Measurements from ENCODE around the gene YAE1. TPM values are rescaled to one million over a fixed set of nuclear protein-coding genes. Genes with fewer than 3 reads are reported as not detected.
"Not testable (repeated sequence)": the region's sequence is repeated elsewhere in the genome, so short reads cannot be mapped to it uniquely, and the experiment has no call there.

The YAE1 gene
- total RNA-seq, 8 experiments from 2014 or later: 31.5 to 61.3 (median 45.2) TPM

- H3K27ac ChIP-seq: no peak overlapping the region
- ATAC-seq (replicated peaks in 6 of 8): no peak
- in situ Hi-C loops (cut with MboI; ENCODE audit: low pct_unique_long_range_greater_than_20kb in 2 of 9, low sequenced_read_pairs in 9 of 9, unreplicated experiment in 9 of 9): no loop called here
- no peak overlapping the region for H3K4me3 ChIP-seq
- H3K4me1 ChIP-seq (replicated peaks in 1 of 2): no peaks in the 10 kb centered on the region
These were observed 31.1 kb upstream of the YAE1 start for GRCh38 chr7:39535064-39535463.

GRCh38 chr7:39535720-39536119 lies 30.5 kb upstream of the YAE1 start:
- no peaks in the 10 kb centered on the region for H3K4me1 ChIP-seq (replicated peaks in 1 of 2)
- H3K4me3 ChIP-seq: no peak overlapping the region
- no peak for ATAC-seq (replicated peaks in 6 of 8)
- in situ Hi-C loops (cut with MboI; ENCODE audit: low pct_unique_long_range_greater_than_20kb in 2 of 9, low sequenced_read_pairs in 9 of 9, unreplicated experiment in 9 of 9): no loop called here
- no peak overlapping the region for H3K27ac ChIP-seq
- WGBS, 10 experiments: 0 to 100% (median 93%) methylated on average over 1 to 3 of the region's 3 CpGs; no CpG with 5 or more reads in 3 of the 10 experiments

GRCh38 chr7:39536951-39537350 lies 29.3 kb upstream of the YAE1 start:
- 0 to 100% (median 0%) methylated on average over 1 of the region's 1 CpG; no CpG with 5 or more reads in 7 of the 10 experiments for WGBS, 10 experiments
- in situ Hi-C loops (cut with MboI; ENCODE audit: low pct_unique_long_range_greater_than_20kb in 2 of 9, low sequenced_read_pairs in 9 of 9, unreplicated experiment in 9 of 9): no loop called here
- no peak overlapping the region for H3K4me3 ChIP-seq
- H3K4me1 ChIP-seq (replicated peaks in 1 of 2): peaks cover 0 to 5% of the 10 kb centered on the region in 2 donors
- H3K27ac ChIP-seq: no peak overlapping the region
- no peak for ATAC-seq (replicated peaks in 6 of 8)

- 41 to 100% (median 87%) methylated on average over 1 to 5 of the region's 5 CpGs; no CpG with 5 or more reads in 1 of the 10 experiments for WGBS, 10 experiments
- ATAC-seq (replicated peaks in 6 of 8): no peak
- Histone ChIP-seq H3K4me3 (no peak overlapping the region), H3K4me1 (replicated peaks in 1 of 2) (peaks cover 0 to 5% of the 10 kb centered on the region in 2 donors), H3K27ac (no peak overlapping the region)
- in situ Hi-C loops (cut with MboI; ENCODE audit: low pct_unique_long_range_greater_than_20kb in 2 of 9, low sequenced_read_pairs in 9 of 9, unreplicated experiment in 9 of 9): no loop called here
These were observed 26.4 kb upstream of the YAE1 start for GRCh38 chr7:39539816-39540215.

GRCh38 chr7:39540320-39540719 lies 25.9 kb upstream of the YAE1 start:
- ATAC-seq (replicated peaks in 6 of 8): no peak
- Histone ChIP-seq H3K4me3 (no peak overlapping the region), H3K27ac (no peak overlapping the region), H3K4me1 (replicated peaks in 1 of 2) (peaks cover 0 to 5% of the 10 kb centered on the region in 2 donors)
- in situ Hi-C loops (cut with MboI; ENCODE audit: low pct_unique_long_range_greater_than_20kb in 2 of 9, low sequenced_read_pairs in 9 of 9, unreplicated experiment in 9 of 9): no loop called here
- WGBS, 10 experiments: 77 to 100% (median 89%) methylated on average over 1 to 7 of the region's 7 CpGs; no CpG with 5 or more reads in 5 of the 10 experiments

- no peak overlapping the region for H3K4me3 ChIP-seq
- in situ Hi-C loops (cut with MboI; ENCODE audit: low pct_unique_long_range_greater_than_20kb in 2 of 9, low sequenced_read_pairs in 9 of 9, unreplicated experiment in 9 of 9): no loop called here
- WGBS, 10 experiments: 14 to 80% (median 30%) methylated on average over 1 to 3 of the region's 3 CpGs
- H3K4me1 ChIP-seq (replicated peaks in 1 of 2): peaks cover 0 to 5% of the 10 kb centered on the region in 2 donors
- peak in 1 of 8 experiments; percentile 55 for ATAC-seq (replicated peaks in 6 of 8)
- H3K27ac ChIP-seq: no peak overlapping the region
These were observed 24.7 kb upstream of the YAE1 start for GRCh38 chr7:39541511-39541910.

GRCh38 chr7:39544774-39545173 lies 21.4 kb upstream of the YAE1 start:
- H3K4me1 ChIP-seq (replicated peaks in 1 of 2); in situ Hi-C loops (cut with MboI; ENCODE audit: low pct_unique_long_range_greater_than_20kb in 2 of 9, low sequenced_read_pairs in 9 of 9, unreplicated experiment in 9 of 9); ATAC-seq (replicated peaks in 6 of 8); H3K27ac ChIP-seq; H3K4me3 ChIP-seq: not testable (repeated sequence)
- 0 to 100% (median 67%) methylated on average over 1 to 2 of the region's 2 CpGs; no CpG with 5 or more reads in 3 of the 10 experiments for WGBS, 10 experiments

- Histone ChIP-seq H3K27ac (no peak overlapping the region), H3K4me3 (no peak overlapping the region), H3K4me1 (replicated peaks in 1 of 2) (no peaks in the 10 kb centered on the region)
- in situ Hi-C loops (cut with MboI; ENCODE audit: low pct_unique_long_range_greater_than_20kb in 2 of 9, low sequenced_read_pairs in 9 of 9, unreplicated experiment in 9 of 9): no loop called here
- WGBS, 10 experiments: 0 to 100% (median 74%) methylated on average over 1 to 2 of the region's 2 CpGs; no CpG with 5 or more reads in 1 of the 10 experiments
- ATAC-seq (replicated peaks in 6 of 8): no peak
These were observed 18.9 kb upstream of the YAE1 start for GRCh38 chr7:39547336-39547735.

GRCh38 chr7:39550411-39550810 lies 15.8 kb upstream of the YAE1 start:
- in situ Hi-C loops (cut with MboI; ENCODE audit: low pct_unique_long_range_greater_than_20kb in 2 of 9, low sequenced_read_pairs in 9 of 9, unreplicated experiment in 9 of 9): no loop called here
- no peak overlapping the region for H3K4me3 ChIP-seq
- H3K27ac ChIP-seq: no peak overlapping the region
- 5 to 94% (median 65%) methylated on average over 1 to 2 of the region's 2 CpGs; no CpG with 5 or more reads in 4 of the 10 experiments for WGBS, 10 experiments
- ATAC-seq (replicated peaks in 6 of 8): peak in 1 of 8 experiments; percentile 23
- peaks cover 0 to 10% of the 10 kb centered on the region in 2 donors for H3K4me1 ChIP-seq (replicated peaks in 1 of 2)

GRCh38 chr7:39553436-39553835 lies 12.8 kb upstream of the YAE1 start:
- in situ Hi-C loops (cut with MboI; ENCODE audit: low pct_unique_long_range_greater_than_20kb in 2 of 9, low sequenced_read_pairs in 9 of 9, unreplicated experiment in 9 of 9): no loop called here
- no peak for ATAC-seq (replicated peaks in 6 of 8)
- WGBS, 10 experiments: 45 to 100% (median 70%) methylated on average over 2 to 3 of the region's 3 CpGs; no CpG with 5 or more reads in 2 of the 10 experiments
- H3K27ac ChIP-seq: no peak overlapping the region
- H3K4me1 ChIP-seq (replicated peaks in 1 of 2): peaks cover 0 to 12% of the 10 kb centered on the region in 2 donors
- H3K4me3 ChIP-seq: no peak overlapping the region

- in situ Hi-C loops (cut with MboI; ENCODE audit: low pct_unique_long_range_greater_than_20kb in 2 of 9, low sequenced_read_pairs in 9 of 9, unreplicated experiment in 9 of 9): no loop called here
- peak in 6 of 8 experiments; percentile 17 to 61 (median 49) for ATAC-seq (replicated peaks in 6 of 8)
- Histone ChIP-seq H3K27ac (no peak overlapping the region), H3K4me3 (no peak overlapping the region), H3K4me1 (replicated peaks in 1 of 2) (peaks cover 0 to 12% of the 10 kb centered on the region in 2 donors)
- WGBS, 10 experiments: 19 to 100% (median 74%) methylated on average over 1 to 7 of the region's 7 CpGs; no CpG with 5 or more reads in 1 of the 10 experiments
These were observed 11.5 kb upstream of the YAE1 start for GRCh38 chr7:39554583-39555165.

- WGBS, 10 experiments: 33 to 83% (median 33%) methylated on average over 1 of the region's 1 CpG; no CpG with 5 or more reads in 7 of the 10 experiments
- Histone ChIP-seq H3K4me3 (no peak overlapping the region), H3K27ac (no peak overlapping the region), H3K4me1 (replicated peaks in 1 of 2) (peaks cover 6 to 22% of the 10 kb centered on the region in 2 donors)
- in situ Hi-C loops (cut with MboI; ENCODE audit: low pct_unique_long_range_greater_than_20kb in 2 of 9, low sequenced_read_pairs in 9 of 9, unreplicated experiment in 9 of 9): no loop called here
- ATAC-seq (replicated peaks in 6 of 8): peak in 2 of 8 experiments; percentile 60 to 73
These were observed 9.0 kb upstream of the YAE1 start for GRCh38 chr7:39557222-39557621.

- Histone ChIP-seq H3K27ac (no peak overlapping the region), H3K4me1 (replicated peaks in 1 of 2) (peaks cover 6 to 22% of the 10 kb centered on the region in 2 donors), H3K4me3 (no peak overlapping the region)
- in situ Hi-C loops (cut with MboI; ENCODE audit: low pct_unique_long_range_greater_than_20kb in 2 of 9, low sequenced_read_pairs in 9 of 9, unreplicated experiment in 9 of 9): no loop called here
- no peak for ATAC-seq (replicated peaks in 6 of 8)
These were observed 8.3 kb upstream of the YAE1 start for GRCh38 chr7:39557911-39558310.

- H3K27ac ChIP-seq: no peak overlapping the region
- in situ Hi-C loops (cut with MboI; ENCODE audit: low pct_unique_long_range_greater_than_20kb in 2 of 9, low sequenced_read_pairs in 9 of 9, unreplicated experiment in 9 of 9): no loop called here
- peaks cover 6 to 14% of the 10 kb centered on the region in 2 donors for H3K4me1 ChIP-seq (replicated peaks in 1 of 2)
- WGBS, 10 experiments: 0 to 80% (median 55%) methylated on average over 1 of the region's 1 CpG; no CpG with 5 or more reads in 2 of the 10 experiments
- ATAC-seq (replicated peaks in 6 of 8): peak in 1 of 8 experiments; percentile 36
- no peak overlapping the region for H3K4me3 ChIP-seq
These were observed 5.8 kb upstream of the YAE1 start for GRCh38 chr7:39560408-39560807.
